Body of pancreas (tissue), 4 donors: ENCODE measurements around the gene JOSD1.

Source experiments
- CTCF ChIP-seq, 7 experiments: fragments of 450-650 bp in 4 of 7; fragments of 200-600 bp in 3 of 7; sonication (generic) in 3 of 7; IDR thresholded peaks; one replicate each; pipeline ENCODE4 v1.5.1; 2016 to 2019; ENCODE audit warnings: antibody characterized with exemption in 7 of 7
- POLR2A ChIP-seq, 3 donors: fragments of 450-650 bp; IDR thresholded peaks; one replicate each; pipeline ENCODE4 v1.6.1; 2016; ENCODE audit warnings: antibody characterized with exemption in 3 of 3, mild to moderate bottlenecking in 2 of 3

GRCh38 chr22:38656256-38657044, 44.3 kb downstream of the JOSD1 start, which contains the start of the genes CBY1 and FAM227A:
- TF ChIP-seq CTCF (IDR thresholded peaks at IDR 0.05) (peak in 1 of 7 experiments; percentile 20), POLR2A (IDR thresholded peaks at IDR 0.05) (peak; percentile 48 to 82 (median 79))
